GM18520 (cell line): ENCODE measurements around the gene PLEK.

Source experiments
- ATAC-seq: cut with Tn5 transposase; IDR thresholded peaks from one replicate; pipeline ENCODE4 v1.9.1; 2021; ENCODE audit not compliant: unreplicated experiment

Gene PLEK

DNA sequence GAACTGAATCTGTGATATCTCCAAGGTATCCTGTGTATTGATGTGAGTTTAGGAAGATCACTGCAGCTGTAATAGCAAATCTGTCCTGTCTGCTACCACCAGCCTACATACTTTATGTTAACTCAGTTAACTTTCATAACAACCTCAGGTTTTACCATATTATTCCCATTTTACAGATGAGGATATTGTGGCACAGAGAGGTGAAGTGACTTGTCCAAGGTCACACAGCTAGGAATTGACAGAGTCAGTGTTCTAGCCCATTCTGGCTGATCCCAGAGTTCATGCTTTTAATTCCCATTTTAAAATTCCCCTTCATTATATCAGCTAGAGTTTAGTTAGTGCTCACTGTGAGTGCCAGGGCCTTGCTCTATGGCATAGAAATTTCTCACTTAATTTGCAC is 49.4 kb downstream of the PLEK start:
- no peak for ATAC-seq

DNA sequence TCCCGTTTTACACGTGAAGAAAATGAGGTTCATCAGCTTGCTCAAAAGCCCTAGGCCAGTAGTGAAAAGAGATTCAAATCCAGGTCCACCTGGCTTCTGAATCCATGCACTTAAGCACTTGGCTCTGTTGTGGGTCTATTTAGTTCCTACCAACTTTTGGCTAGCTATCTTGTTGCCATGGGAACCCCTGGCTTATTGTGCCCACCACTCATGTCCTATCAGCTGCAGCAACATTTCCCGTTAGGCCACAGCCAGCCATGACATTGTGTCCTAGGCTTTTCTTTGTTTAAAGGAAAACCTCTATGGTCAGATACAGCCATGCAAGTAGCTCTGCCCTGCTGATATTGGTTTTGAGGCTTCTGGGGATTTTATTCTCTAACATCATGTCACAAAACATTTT is 49.8 kb downstream of the PLEK start:
- no peak for ATAC-seq

DNA sequence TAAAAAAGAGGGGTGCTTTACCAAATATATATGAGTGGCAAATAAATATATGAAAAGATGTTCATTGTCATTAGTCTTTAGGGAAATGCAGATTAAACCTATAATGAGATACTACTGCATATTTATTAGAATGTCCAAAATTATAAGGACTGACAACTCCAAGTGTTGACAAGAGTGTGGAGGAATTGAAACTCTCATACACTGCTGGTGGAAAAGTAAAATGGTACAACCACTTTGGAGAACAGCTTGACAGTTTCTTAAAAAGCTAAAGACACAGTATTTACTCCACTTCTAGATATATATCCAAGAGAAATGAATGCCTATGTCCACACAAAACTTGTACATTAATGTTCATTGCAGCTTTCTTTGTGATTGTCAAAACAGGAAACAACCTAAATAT is 50.4 kb downstream of the PLEK start:
- ATAC-seq: no peak

DNA sequence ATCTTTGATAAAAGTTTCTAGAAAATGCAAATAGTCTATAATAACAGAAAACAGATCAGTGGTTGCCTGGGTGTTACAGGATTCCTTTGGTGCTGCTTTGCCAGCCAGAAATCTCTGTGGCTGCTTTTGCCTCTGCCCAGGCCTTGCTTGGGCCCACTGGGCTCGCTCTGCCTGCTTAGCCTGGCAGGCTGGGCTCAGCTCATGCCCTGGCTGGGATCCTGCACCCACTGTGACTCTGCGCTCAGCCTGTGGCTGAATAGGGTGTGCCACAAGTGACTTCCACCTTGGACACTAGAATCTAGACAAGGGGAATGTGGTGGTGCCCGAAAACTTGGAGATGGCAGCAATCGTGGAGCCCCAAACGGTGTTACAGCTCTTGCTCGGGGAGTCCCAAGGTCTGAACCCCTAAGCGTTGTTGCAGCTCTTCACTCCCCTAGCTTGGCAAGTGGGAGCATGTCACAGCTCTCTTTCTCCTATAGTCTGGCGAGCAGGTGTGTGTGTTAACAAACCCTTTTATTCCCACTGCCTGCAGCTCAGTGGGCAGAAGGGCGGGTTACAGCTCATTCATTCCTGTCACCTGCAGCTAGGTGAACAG is 51.1 kb downstream of the PLEK start:
- ATAC-seq: no peak

DNA sequence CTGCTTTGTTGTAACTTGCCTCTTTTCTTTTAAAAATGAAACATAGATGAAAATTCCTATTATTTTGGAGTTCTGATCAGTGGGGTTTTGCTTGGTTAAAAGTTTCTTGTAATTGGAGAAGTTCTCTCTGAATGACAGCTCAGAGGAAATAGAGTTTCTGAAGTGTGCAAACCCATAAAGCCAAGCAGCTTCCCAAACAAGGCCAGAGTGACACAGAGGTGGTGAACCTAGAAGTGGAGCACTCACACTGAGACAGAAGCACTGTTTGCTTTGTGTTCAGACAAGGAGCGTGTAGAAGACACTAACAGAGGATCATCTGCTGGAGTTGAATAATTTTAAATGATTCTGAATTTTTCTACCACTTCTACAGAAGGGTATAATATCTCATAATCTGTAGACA is 52.8 kb downstream of the PLEK start:
- ATAC-seq: no peak

DNA sequence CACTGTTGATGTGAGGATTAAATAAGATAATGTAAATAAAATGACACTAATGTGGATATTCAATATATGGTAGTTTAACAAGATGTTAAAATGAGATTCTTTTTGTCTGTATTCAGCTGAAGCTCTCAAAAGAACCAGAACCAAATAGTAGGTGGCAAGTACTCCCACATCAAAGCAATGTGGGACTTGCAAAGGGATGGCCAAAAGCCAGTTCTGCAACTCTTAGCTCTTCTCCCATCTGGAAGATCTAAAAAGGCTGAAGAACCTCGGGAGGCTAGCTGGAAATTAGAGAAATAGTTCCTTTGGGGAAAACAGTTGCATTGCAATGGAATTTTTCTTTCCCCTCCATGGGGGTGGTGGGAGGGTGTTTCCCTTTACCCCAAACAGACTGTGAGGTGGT is 53.3 kb downstream of the PLEK start:
- no peak for ATAC-seq

DNA sequence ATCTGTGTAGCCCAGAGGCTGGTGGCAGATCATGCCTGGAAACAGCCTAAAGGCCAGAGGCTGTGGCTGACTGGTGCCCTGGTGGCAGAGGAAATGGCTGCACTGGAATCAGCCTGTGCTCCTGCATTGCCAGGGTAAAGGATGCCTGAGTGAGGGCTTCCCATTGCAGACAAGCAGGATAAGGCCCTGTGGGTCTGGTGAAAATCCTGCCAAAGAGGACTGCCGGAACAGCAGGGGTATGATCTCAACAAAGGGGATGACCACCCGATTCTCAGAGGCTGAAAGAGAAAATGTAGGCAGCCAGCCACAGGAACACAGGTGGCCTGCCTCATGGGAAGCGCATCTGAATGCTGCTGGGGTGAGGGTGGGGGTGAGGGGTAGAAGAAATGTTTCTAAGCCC is 53.8 kb downstream of the PLEK start:
- no peak for ATAC-seq

DNA sequence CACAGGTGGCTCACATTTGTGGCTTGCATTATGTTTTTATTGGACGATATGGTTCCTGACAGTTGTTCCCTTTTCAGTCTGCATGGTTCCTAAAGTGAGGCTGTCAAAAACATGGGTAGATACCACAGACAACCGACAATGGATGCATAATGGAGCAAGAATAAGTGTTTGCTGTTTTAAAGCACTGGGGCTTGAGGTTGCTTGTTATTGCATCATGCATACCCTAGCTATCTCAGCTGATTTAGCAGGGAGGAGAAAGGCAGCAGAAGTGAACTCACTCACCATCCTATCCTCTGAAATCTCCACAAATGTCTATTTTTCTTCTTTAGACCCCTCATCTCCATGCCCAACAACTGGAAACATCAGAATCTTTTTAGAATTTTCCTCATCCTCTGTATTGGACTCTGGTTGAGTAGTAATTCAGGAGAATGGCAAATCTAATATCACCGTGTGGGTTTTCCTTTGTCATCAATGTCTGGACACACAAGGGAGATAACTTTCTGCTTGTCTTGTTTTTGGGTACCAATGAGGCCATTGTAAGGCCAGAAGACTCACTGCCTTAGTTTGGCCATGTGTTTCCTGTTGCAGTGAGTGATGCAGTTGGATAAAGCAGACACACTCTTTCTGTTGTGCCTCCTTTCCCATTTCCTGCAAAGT is 55.3 kb downstream of the PLEK start:
- no peak for ATAC-seq

DNA sequence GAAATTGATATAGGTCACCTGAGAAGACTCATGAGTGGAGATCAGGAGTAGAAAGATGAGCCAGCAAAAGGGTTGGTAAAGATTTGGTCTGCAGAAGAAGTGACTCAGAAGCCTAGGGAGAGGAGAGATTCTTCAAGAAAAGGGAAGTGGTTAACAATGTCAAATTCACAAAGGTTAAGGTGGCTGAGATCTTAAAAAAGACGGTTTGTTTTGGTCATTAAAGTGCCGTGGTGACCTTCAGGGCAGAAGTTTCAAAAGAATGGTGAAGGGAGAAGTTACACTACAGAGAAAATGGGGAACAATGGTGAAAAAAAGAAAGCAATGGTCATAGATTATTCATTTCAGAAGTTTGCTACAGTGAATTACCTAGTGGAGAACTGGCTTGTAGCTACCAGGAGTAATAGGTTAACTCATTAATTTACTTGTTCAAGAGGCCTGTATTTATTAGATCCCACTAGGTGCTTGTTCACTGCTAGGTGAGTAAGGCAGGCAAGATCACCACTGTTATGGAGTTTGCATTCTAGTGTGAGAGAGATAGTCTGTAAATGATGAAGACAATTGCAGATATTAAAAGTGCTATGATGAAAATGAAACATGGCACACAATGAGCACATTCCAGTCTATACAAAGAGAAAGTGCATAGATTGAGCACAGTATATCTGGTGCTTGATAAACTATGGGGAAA is 59.0 kb downstream of the PLEK start:
- peak; percentile 75 for ATAC-seq

DNA sequence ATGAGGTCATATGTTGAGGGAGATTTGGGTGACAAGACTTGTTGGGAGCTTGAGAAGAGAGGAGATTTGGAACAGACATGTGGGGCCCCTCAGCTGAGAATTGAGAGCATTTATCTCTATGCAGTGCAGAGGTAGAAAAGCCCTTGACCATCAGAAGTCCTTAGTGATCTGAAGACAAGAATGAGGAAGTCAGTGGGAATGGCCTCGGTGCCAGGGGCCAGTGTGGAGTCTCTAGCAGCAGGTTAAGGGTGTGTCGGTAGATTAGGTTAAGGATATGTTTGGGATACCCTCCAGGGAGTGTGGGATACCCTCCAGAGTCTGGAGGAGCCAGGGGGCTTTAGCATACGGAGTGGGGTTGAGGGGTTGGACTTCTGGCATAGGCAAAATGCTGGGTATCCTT is 60.4 kb downstream of the PLEK start:
- ATAC-seq: no peak

DNA sequence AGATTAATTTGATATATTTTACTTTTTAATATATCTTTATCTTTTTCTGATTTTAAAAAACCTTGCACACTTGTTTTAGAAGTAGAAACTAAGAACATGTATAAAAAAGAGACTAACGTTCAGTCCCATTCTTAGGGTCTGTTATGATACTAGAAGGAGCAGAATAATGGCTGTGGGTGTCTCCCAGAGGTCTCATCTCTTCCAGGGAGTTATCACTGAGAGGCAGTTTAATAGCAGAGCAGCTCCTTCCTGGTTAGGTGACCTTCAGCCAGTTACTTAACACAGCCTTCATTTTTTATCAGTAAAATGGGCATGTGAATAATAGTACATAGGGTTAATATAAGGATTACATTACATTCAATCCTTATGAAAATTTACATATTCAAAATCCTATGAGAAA is 61.4 kb downstream of the PLEK start:
- no peak for ATAC-seq

DNA sequence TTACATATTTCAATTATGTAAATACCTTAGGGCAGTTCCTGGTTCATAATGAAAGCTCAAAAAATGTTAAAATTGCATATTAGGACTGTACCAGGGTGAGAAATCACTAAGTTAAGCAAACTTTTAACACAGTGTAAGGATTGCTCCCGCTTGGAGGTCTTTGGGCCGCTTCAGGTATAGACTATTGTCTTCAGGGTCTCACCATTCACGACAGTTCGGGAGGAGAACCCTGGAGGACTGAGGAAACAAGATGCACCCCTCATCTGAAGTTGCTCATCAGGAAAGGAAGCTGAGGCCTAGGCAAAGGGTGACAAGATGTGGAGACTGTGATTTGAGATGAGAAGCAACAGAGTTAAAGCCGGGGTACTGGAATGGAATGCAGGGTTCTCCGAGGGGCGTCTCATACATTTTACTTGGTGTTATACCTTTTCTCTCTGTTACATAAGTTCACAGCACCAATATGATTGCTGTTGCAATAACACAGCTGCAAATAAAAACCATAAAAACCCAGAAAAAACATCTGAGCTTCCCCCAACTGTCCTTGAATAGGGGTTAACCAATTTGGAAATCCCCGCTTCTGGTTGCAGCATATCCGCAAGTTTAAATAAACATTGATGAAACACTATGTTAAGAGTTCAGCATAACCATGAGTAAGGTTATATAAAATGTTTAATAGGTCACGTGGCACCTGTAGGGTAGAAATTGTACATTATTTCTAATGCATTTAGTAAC is 61.9 kb downstream of the PLEK start:
- ATAC-seq: peak; percentile 15

DNA sequence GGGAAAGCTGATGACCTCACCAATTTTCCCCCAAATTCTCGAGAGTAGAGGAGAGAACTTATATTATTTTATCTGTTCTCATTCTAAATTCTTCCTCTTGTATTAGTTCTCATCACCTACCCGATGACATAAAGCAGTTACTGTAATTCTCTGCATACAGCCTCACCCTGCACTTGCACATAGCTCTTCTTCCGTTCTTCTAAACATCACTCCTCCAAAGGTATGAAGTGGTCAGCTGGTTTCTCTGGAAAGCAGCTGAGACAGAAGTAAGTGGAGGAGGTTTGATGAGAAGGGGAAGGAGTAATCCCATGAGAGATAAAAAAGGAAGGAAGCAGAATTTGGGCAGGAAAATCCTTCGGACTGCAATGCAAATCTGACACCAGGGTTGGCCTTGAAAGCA is 63.0 kb downstream of the PLEK start:
- no peak for ATAC-seq

DNA sequence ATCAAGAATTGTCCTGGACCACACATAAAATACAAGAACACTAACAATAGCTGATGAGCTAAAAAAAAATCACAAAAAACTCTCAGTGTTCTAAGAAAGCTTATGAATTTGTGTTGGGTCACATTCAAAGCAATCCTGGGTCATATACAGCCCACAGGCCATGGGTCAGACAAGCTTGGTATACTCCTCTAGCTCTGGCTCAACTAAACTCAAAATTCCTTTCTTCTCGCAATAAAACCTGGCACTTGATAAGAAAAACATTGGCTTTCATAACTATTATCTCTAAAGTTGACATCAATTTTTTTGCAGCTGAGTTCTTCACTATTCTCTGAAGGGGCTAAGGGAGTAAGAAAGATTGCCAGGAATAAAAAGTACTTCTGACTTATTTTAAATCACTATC is 63.7 kb downstream of the PLEK start:
- ATAC-seq: no peak

DNA sequence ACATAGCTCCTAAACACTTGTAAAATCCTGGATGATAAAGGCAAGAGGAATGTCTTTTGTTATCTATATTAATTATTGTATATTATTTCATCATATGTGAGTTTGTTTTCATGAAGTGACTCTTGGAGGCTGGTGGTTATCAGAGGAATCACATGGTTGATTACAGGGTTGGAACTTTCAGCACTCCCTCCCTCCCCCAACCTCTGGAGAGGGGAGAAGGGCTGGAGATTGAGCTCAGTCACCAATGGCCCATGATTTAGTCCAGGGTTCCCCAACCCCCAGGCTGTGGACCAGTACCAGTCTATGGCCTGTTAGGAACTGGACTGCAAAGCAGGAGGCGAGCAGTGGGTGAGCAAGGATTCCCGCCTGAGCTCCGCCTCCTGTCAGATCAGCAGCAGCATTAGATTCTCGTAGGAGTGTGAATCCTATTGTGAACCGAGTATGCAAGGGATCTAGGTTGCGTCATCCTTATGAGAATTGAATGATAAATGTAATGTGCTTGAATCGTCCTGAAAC is 64.3 kb downstream of the PLEK start:
- no peak for ATAC-seq

DNA sequence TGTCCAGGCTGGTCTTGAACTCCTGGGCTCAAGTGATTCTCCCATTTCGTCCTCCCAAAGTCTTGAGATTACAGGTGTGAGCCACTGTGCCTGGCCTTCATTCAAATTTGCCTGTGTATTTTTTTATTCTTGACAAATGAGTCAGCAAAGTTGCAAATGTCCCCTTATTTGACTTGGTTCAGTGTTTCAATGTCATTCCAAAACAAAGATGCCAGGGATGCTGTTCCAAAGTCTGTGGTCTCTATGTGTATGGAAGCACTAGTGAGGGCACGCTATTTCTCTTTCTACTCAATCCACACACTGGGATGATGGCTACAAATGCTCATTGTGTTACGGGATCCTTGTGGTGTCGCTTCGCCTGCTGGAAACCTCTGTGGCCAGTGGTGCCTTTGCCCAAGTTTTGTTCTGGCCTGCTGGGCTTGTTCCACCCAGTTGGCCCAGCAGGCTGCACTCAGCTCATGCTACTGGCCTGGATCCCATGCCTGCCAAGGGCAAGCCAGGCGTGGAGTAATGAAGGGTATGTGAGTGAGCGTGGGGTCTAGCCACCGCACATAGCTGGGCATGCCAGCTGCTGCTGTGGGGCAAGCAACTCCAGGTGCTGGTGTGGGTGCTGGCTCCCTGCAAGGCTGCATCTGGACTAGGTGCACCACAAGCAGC is 66.4 kb downstream of the PLEK start:
- no peak for ATAC-seq

DNA sequence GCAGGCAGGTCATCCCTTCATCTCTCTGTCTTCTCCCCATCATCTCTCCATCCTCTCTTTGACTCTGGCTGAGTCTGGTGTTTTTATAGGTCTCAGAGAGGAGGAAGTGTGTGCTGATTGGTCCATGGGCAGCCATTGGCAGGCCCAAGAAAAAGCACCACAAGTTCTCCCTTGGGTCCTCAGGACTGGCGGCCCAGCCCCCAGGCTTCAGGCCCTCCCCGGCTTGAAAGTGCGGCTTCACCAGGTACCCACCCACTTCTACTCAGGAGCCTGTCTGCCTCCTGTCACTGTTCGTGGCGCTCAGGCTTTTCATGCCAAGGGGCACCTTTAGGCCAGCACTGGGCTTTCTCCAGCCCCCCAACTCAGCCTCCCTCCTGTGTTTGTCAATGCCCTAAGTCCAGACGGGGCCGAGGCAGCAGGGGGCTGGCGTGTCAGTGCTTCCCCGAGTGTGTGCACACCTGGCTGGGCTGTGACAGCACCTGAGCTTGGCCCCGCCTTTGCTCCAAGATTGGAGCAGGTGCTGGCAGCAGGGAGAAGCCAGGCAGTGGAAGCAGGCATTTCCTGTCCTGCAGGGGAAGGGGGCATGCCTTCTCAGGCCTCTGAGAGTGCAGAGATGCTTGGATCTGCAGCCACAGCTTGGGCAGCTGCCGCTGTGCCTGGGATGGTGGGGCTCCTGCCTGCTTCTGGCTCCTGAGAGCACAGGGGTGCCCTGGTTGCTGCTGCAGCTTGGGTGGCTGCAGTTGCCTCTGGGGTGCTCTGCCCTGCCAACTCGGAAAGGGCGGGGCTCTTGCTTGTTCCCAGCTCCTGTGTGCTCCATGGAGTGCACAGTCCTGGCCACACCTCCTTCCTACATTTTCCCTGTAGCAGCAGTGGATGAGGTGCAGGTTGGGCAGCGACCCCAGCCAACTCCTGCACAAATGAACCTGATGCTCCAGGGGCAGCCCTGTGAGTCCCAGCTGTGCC is 67.9 kb downstream of the PLEK start:
- no peak for ATAC-seq

DNA sequence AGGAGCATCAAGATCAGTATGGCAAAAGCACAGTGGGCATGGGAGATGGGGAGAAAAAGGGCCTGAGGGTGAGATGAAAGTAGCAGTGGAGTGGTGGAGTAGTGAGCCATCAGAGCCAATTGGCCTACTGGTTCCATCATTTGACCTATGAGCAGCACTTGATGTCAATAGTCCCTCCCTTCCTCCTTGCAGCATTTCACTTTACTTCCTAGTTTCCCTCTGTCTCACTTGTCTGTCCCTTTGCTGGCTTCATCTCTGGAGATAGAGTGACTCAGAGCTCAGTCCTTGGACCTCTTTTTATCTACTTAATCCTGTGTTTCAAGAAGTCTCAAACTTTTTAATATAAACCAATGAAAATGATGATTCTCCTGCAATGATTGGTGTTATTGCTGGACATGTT is 69.9 kb downstream of the PLEK start:
- ATAC-seq: no peak

DNA sequence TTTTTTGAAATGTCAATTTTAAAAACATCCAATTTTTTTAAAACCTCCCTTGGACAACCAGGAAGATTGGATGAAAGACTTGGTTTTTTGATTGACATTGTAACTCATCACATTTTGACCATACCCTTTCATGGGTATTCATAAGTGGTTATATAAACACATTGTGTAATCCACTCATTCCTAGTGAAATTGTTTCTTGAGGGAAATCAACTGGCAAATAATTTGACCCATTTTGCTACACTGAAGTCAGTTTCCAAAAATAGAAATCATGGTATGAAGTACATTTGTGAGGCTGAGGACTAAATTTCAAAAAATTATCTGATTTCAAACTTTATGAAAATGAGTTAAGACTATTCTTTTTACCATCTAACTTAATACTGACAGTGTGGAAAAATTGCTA is 70.5 kb downstream of the PLEK start:
- no peak for ATAC-seq

DNA sequence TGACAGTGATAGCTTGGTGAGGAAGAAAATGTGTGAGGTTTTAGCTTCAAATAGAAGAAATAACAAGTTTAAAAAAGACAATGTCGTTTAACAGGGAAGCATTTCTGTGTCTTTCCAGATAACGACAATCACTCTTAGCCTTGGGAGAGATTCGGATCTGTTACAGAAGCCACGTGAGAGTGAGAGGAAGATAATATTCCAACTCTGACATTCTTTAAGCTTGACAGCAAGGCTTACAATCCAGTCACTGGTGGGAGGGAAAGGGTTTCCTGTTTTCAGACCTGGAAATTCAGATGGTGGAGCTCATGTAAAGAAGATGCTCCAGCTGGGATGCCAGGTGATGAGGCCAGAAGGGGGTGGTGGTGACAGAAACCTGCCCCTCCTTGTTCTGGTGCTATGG is 71.2 kb downstream of the PLEK start:
- no peak for ATAC-seq
